Measurements from ENCODE around the gene DHX16.

The DHX16 gene

DNA sequence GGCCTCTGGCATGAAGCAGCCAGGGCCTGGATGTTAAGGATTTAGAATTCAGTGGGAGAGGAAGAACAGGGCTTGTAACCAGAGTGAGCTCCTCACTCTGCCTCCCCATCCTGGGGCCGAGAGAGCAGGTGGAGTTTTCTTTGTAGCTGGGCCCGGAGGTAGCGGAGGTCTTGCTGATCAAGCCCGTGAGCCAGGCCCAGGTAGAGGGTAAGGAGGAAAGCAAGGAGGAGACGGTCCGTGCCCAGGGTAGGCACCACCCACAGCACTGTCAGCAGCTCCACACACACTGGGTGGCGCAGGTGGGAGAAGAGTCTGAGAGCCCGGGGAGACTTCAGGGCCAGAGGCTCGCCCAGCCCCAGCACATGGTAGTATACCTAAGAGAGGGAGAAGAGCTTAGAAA lies 15.8 kb upstream of the DHX16 start:
- Histone ChIP-seq H3K79me1 (ENCODE audit: low read length) (peaks cover 25% of the 10 kb centered on the region), H3K9me3 (ENCODE audit: insufficient read depth, low read depth, low read length) (peaks cover 1% of the 10 kb centered on the region), H3K4me1 (ENCODE audit: control insufficient read depth in 1 of 2, insufficient read depth in 2 of 2, low read length in 2 of 2) (peaks cover 30 to 33% of the 10 kb centered on the region in 2 experiments), H2BK5ac (ENCODE audit: low read depth, low read length, poor library complexity) (no peak overlapping the region), H3K4me3 (ENCODE audit: low read depth, low read length) (no peak overlapping the region), H2BK12ac (ENCODE audit: low read length) (no peak overlapping the region), H4K8ac (ENCODE audit: low read depth, low read length) (no peak overlapping the region), H3K9ac (ENCODE audit: low read length) (no peak overlapping the region), H3K23ac (ENCODE audit: low read length) (no peak overlapping the region), H3K14ac (ENCODE audit: low read length) (no peak overlapping the region), H3K4me2 (ENCODE audit: low read length) (no peak overlapping the region), H3K4ac (ENCODE audit: low read depth, low read length) (no peak overlapping the region), H3K18ac (ENCODE audit: low read length) (no peak overlapping the region), H3K27ac (ENCODE audit: low read depth, low read length) (no peak overlapping the region), H3K36me3 (ENCODE audit: control insufficient read depth in 1 of 2, insufficient read depth in 2 of 2, low read length in 2 of 2) (peaks cover 6 to 8% of the 10 kb centered on the region in 2 experiments), H4K91ac (ENCODE audit: low read depth, low read length) (no peak overlapping the region), H2AFZ (ENCODE audit: insufficient read depth, low read length, poor library complexity) (no peak overlapping the region), H4K12ac (ENCODE audit: low read depth, low read length) (no peak overlapping the region), H3K79me2 (ENCODE audit: control insufficient read depth, insufficient read depth, low read length, poor library complexity) (peaks cover 31% of the 10 kb centered on the region), H2AK5ac (ENCODE audit: low read length) (no peak overlapping the region), H2BK120ac (ENCODE audit: insufficient read depth, low read length, poor library complexity) (no peak overlapping the region), H3K27me3 (ENCODE audit: insufficient read depth, low read length) (no peaks in the 10 kb centered on the region)
- DNase-seq, result no peak
- WGBS (ENCODE audit: extremely low coverage, insufficient coverage, insufficient read length), result no CpG with 5 or more reads among the region's 9 CpGs

DNA sequence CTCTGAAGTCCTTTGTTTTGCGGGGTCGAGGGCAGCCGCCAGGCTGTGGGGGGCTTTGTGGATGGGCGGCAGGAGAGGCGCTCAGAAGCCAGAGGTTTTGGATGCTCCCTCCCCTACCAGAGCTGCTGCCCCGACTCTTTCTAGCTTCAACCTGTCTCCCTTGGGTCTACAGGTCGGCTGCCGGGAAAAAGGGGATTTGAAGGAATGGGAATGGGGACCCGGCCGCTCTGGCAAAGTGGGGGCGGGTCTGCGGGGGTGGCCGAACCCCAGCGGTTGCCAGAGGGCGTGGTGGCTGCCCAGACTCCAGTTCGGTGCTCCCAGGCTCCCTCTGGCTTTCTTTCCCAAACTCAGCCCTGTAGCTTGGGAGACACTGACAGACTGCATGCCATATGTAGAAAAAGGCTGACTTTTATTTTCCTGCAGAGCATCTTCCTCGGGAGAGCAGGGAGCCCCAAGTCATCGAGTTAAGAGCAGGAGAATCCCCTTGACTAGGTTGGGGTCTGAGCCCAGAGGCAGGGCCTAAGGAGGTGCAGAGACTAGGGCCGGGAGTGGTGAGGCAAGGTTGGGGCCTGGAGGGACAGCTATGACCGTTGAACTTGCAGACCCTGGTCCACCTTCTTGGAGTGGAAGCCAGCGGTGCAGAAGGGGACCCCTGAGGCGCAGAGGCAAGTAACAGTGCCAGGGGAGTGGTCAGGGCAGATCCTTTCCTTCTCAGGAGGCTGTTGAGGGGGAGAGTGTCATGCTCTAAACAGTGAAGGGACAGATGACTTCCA lies 15.0 kb upstream of the DHX16 start:
- Histone ChIP-seq H3K4me1 (ENCODE audit: control insufficient read depth in 1 of 2, insufficient read depth in 2 of 2, low read length in 2 of 2) (peaks cover 34 to 39% of the 10 kb centered on the region in 2 experiments), H2BK12ac (ENCODE audit: low read length) (peak overlapping the region; percentile 15), H3K36me3 (ENCODE audit: control insufficient read depth in 1 of 2, insufficient read depth in 2 of 2, low read length in 2 of 2) (peaks cover 6 to 13% of the 10 kb centered on the region in 2 experiments), H3K18ac (ENCODE audit: low read length) (peak overlapping the region; percentile 43), H3K79me1 (ENCODE audit: low read length) (peaks cover 27% of the 10 kb centered on the region), H4K8ac (ENCODE audit: low read depth, low read length) (peak overlapping the region; percentile 84), H2BK5ac (ENCODE audit: low read depth, low read length, poor library complexity) (peak overlapping the region; percentile 47), H3K14ac (ENCODE audit: low read length) (peak overlapping the region; percentile 81), H3K27me3 (ENCODE audit: insufficient read depth, low read length) (no peaks in the 10 kb centered on the region), H3K4me2 (ENCODE audit: low read length) (peak overlapping the region; percentile 72), H3K9ac (ENCODE audit: low read length) (peak overlapping the region; percentile 57), H3K23ac (ENCODE audit: low read length) (no peak overlapping the region), H3K79me2 (ENCODE audit: control insufficient read depth, insufficient read depth, low read length, poor library complexity) (peaks cover 34% of the 10 kb centered on the region), H2AK5ac (ENCODE audit: low read length) (peak overlapping the region; percentile 51), H3K4me3 (ENCODE audit: low read depth, low read length) (peak overlapping the region; percentile 70), H4K12ac (ENCODE audit: low read depth, low read length) (peak overlapping the region; percentile 73), H3K4ac (ENCODE audit: low read depth, low read length) (peak overlapping the region; percentile 44), H2BK120ac (ENCODE audit: insufficient read depth, low read length, poor library complexity) (peak overlapping the region; percentile 69), H4K91ac (ENCODE audit: low read depth, low read length) (peak overlapping the region; percentile 87), H3K9me3 (ENCODE audit: insufficient read depth, low read depth, low read length) (peaks cover 1% of the 10 kb centered on the region), H3K27ac (ENCODE audit: low read depth, low read length) (peak overlapping the region; percentile 56), H2AFZ (ENCODE audit: insufficient read depth, low read length, poor library complexity) (peak overlapping the region; percentile 0)
- DNase-seq, result no peak
- no CpG with 5 or more reads among the region's 22 CpGs for WGBS (ENCODE audit: extremely low coverage, insufficient coverage, insufficient read length)

DNA sequence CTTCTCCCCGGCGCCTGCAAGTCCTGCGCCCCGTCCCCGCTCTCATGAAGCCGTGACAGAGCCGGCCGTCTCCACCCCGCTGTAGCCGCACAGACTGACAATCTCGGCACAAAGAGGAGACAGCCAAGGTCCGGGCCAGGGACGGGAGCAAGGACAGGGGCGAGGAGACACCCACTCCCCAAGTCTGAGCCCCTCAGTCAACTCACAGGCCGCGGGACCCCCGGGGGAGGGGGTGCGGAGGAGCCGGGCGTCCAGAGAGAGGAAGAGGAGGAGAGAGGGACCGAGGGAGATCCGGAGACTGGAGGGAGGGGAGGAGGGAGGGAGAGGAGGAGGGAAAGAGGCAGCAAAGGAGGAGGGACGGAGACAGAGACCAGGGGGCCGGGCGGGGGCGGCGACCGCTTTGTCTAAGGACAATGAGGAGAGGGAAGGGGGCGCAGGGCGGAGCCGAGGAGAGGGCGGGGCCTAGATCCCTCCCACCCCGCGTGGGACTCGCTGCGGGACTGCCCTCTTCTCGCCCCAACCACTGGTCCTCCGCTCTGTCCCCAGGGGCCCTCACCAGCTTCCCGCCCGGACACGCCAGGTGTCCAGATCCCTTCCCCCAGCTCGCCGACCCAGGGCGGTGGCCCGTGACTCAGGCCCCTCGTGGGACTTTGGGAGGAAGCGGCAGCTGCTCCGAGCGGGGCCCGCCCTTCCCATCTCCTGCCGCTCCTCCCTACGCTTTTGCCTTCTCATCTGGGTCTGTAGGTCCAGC lies 14.3 kb upstream of the DHX16 start:
- Histone ChIP-seq H3K27ac (ENCODE audit: low read depth, low read length) (peak overlapping the region; percentile 73), H3K4ac (ENCODE audit: low read depth, low read length) (peak overlapping the region; percentile 73), H3K23ac (ENCODE audit: low read length) (no peak overlapping the region), H2BK120ac (ENCODE audit: insufficient read depth, low read length, poor library complexity) (peak overlapping the region; percentile 69), H3K79me2 (ENCODE audit: control insufficient read depth, insufficient read depth, low read length, poor library complexity) (peaks cover 40% of the 10 kb centered on the region), H3K18ac (ENCODE audit: low read length) (peak overlapping the region; percentile 90), H3K4me1 (ENCODE audit: control insufficient read depth in 1 of 2, insufficient read depth in 2 of 2, low read length in 2 of 2) (peaks cover 37 to 47% of the 10 kb centered on the region in 2 experiments), H4K8ac (ENCODE audit: low read depth, low read length) (peak overlapping the region; percentile 84), H2BK12ac (ENCODE audit: low read length) (no peak overlapping the region), H3K4me3 (ENCODE audit: low read depth, low read length) (peak overlapping the region; percentile 76), H3K4me2 (ENCODE audit: low read length) (peak overlapping the region; percentile 72), H4K12ac (ENCODE audit: low read depth, low read length) (peak overlapping the region; percentile 73), H3K36me3 (ENCODE audit: control insufficient read depth in 1 of 2, insufficient read depth in 2 of 2, low read length in 2 of 2) (peaks cover 9 to 13% of the 10 kb centered on the region in 2 experiments), H3K9ac (ENCODE audit: low read length) (peak overlapping the region; percentile 57), H2BK5ac (ENCODE audit: low read depth, low read length, poor library complexity) (peak overlapping the region; percentile 53), H2AFZ (ENCODE audit: insufficient read depth, low read length, poor library complexity) (peak overlapping the region; percentile 9), H3K79me1 (ENCODE audit: low read length) (peaks cover 33% of the 10 kb centered on the region), H2AK5ac (ENCODE audit: low read length) (peak overlapping the region; percentile 51), H3K27me3 (ENCODE audit: insufficient read depth, low read length) (no peaks in the 10 kb centered on the region), H4K91ac (ENCODE audit: low read depth, low read length) (peak overlapping the region; percentile 87), H3K14ac (ENCODE audit: low read length) (peak overlapping the region; percentile 81), H3K9me3 (ENCODE audit: insufficient read depth, low read depth, low read length) (peaks cover 1% of the 10 kb centered on the region)
- DNase-seq, result peak; percentile 97 to 98
- no CpG with 5 or more reads among the region's 52 CpGs for WGBS (ENCODE audit: extremely low coverage, insufficient coverage, insufficient read length)

DNA sequence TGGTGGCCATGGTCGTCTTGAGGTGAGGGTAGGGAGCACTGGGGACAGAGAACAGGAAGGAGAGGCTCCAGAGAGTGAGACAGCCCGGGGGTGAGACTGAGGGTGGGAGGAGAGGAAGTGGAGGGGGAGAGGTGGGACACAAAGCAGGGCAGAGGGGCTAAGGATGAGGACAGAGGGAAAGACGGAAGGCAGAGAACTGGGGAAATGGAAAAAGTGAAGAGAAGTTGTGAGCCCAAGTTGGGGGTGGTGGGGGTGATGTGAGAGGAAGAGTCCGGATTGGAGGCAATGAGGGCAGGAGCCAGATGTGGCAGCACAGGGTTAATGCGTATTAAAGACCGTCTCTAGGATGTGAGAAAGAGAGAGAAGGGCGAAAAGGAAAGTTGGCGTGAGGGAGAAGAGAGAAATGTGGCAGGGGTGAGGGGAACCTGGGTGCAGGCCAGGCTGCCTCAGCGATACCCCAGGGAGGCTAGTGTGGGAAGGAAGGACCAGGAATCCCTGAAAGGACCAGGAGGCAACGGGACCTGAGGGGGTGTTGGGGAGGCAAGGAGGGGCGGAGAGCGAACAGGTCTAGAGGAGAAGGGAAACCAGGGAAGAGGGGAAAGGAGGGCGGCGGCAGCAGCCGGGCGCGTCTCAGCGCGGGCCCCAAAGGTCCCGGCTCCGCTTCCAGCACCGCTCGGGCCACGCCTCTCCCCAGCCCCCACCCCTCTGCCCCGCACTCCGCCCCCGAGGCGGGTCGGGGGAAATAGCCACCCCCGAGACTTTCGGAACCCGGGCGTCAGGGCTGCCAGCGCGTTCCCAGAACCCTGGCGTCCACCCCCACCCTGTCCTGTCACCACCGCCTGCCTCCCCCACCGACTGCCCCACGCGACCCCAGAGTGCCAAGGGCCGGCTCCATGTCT lies 13.5 kb upstream of the DHX16 start, which contains the start of gene PPP1R18:
PPP1R18 (minus strand) TSS at position 637 of the 899 bp plus-strand sequence; CDS start at position 10, 627 bp downstream.
- H3K23ac ChIP-seq (ENCODE audit: low read length), result no peak within 1 kb of the TSS
- peak within 1 kb of the TSS; percentile 72 for H3K4me2 ChIP-seq (ENCODE audit: low read length)

More for the DNA sequence above, 13.5 kb upstream of the DHX16 start, which contains the start of gene PPP1R18:
- peaks cover 33% of the 10 kb centered on the region for H3K79me1 ChIP-seq (ENCODE audit: low read length)
- peak within 1 kb of the TSS; percentile 82 for H3K9ac ChIP-seq (ENCODE audit: low read length)
- peak; percentile 54 to 73 for DNase-seq
- peak within 1 kb of the TSS; percentile 73 for H4K12ac ChIP-seq (ENCODE audit: low read depth, low read length)
- WGBS (ENCODE audit: extremely low coverage, insufficient coverage, insufficient read length), result no CpG with 5 or more reads among the region's 41 CpGs
- H3K27ac ChIP-seq (ENCODE audit: low read depth, low read length), result peak within 1 kb of the TSS; percentile 73
- H4K8ac ChIP-seq (ENCODE audit: low read depth, low read length), result peak within 1 kb of the TSS; percentile 84
- peak within 1 kb of the TSS; percentile 69 for H2BK120ac ChIP-seq (ENCODE audit: insufficient read depth, low read length, poor library complexity)
- peak within 1 kb of the TSS; percentile 73 for H3K4ac ChIP-seq (ENCODE audit: low read depth, low read length)
- H2BK12ac ChIP-seq (ENCODE audit: low read length), result peak within 1 kb of the TSS; percentile 17
- H2AFZ ChIP-seq (ENCODE audit: insufficient read depth, low read length, poor library complexity), result peak within 1 kb of the TSS; percentile 18
- peaks cover 9 to 13% of the 10 kb centered on the region in 2 experiments for H3K36me3 ChIP-seq (ENCODE audit: control insufficient read depth in 1 of 2, insufficient read depth in 2 of 2, low read length in 2 of 2)
- H2AK5ac ChIP-seq (ENCODE audit: low read length), result peak within 1 kb of the TSS; percentile 69
- peak within 1 kb of the TSS; percentile 86 for H3K14ac ChIP-seq (ENCODE audit: low read length)
- H2BK5ac ChIP-seq (ENCODE audit: low read depth, low read length, poor library complexity), result peak within 1 kb of the TSS; percentile 53
- peak within 1 kb of the TSS; percentile 90 for H3K18ac ChIP-seq (ENCODE audit: low read length)
- H4K91ac ChIP-seq (ENCODE audit: low read depth, low read length), result peak within 1 kb of the TSS; percentile 95
- peaks cover 40% of the 10 kb centered on the region for H3K79me2 ChIP-seq (ENCODE audit: control insufficient read depth, insufficient read depth, low read length, poor library complexity)
- no peaks in the 10 kb centered on the region for H3K27me3 ChIP-seq (ENCODE audit: insufficient read depth, low read length)
- peaks cover 38 to 48% of the 10 kb centered on the region in 2 experiments for H3K4me1 ChIP-seq (ENCODE audit: control insufficient read depth in 1 of 2, insufficient read depth in 2 of 2, low read length in 2 of 2)
- H3K4me3 ChIP-seq (ENCODE audit: low read depth, low read length), result peak within 1 kb of the TSS; percentile 76
- peaks cover 1% of the 10 kb centered on the region for H3K9me3 ChIP-seq (ENCODE audit: insufficient read depth, low read depth, low read length)

Measured in trophoblast cell (in vitro differentiated cells and primary cell).